HG03571 (cell line): Measurements from ENCODE around the gene XCR1.
A peak's percentile ranks its signal among the peaks of the same experiment; 100 is the strongest.
"Not testable (repeated sequence)": the region's sequence is repeated elsewhere in the genome, so short reads cannot be mapped to it uniquely, and the experiment has no call there.

Experiments
- ATAC-seq: cut with Tn5 transposase; IDR thresholded peaks from one replicate; pipeline ENCODE4 v1.9.1; 2021; ENCODE audit not compliant: unreplicated experiment

The XCR1 gene

DNA sequence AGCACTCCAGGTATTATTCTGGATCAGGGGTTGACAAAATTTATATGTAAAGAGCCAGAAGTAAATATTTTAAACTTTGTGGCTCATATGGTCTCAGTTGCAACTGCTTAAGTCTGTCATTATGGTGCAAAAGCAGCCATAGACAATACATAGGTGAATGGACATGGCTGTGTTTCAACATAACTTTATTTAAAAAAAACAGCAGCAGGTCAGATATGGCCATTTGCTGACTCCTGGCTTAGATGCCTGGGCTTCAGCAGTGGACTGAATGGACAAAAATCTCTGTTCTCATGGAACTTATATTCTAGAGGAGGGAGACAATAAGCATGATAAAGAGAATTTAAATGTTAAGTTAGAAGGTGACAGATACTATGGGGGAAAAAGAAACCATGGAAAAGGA, 20.0 kb downstream of the XCR1 start:
- ATAC-seq, result no peak

DNA sequence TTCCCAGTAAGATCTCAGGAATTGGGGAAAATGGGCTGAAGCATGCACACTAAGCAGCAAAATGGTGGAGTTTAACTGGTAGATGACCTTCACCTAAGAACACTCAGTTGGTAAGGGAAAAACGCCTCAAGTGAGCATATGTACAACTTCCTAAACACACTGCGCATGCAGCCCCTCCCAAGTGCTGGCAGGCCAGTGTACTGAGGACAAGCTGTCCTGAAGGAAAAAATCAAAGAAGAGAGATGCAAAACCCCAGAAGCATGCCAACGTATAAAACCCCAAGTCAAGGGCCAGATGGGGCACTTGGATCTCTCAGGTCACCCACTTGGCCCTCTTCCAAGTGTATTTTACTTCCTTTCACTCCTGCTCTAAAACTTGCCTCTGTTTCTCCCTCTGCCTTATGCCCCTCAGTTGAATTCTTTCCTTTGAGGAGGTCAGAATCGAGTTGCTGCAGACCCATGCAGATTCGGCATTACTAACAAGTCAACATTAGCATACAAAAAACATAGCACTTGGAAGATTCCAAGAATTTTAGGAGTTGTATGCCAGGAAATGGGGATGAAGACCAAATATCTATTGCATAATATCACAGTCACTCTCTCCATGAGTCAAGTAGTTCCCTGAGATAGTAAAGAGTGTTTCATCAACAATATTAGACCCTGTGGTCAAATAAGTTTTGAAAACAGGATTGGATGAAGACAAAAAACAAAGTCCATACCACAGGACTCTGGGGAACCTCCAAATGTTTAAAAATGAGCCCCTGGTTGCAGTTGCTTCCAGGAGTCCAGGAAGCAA, 20.8 kb downstream of the XCR1 start:
- no peak for ATAC-seq

DNA sequence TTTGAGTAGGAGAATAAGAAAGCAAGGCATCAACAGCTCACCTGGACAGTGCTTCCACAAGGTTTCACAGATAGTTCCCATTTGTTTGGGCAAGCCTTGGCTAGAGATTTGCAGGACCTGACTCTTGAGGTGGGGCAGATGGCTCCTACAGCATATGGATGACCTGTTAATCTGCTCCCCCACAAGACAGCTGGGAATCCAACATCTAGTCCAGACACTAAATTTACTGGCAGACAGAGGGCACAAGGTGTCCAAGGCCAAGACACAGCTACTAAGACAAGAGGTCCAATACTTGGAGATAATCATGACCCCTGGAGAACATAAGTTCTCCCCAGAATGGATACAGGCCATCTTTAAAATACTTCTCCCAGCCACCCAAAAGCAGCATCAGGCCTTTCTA, 23.6 kb downstream of the XCR1 start:
- not testable (repeated sequence) for ATAC-seq

DNA sequence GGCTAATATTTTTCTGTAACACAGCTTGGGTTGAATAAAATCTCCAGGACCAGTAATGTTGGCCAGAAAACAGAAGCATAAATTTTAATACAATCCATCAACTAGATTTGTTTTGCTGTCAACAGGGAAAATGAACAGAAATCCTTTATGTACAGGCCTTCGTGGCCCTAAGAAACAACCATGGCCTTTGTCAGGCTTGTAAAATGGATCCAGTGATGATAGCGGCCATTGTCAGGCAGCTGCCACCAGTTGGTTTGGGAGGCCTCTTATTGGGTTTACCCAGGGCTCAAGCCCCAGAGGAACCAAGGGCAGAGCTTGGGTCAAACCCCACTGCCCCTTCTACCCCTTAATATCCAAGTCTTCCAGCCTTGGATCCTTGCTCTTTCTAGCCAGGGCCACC, 26.1 kb downstream of the XCR1 start:
- ATAC-seq, result no peak

DNA sequence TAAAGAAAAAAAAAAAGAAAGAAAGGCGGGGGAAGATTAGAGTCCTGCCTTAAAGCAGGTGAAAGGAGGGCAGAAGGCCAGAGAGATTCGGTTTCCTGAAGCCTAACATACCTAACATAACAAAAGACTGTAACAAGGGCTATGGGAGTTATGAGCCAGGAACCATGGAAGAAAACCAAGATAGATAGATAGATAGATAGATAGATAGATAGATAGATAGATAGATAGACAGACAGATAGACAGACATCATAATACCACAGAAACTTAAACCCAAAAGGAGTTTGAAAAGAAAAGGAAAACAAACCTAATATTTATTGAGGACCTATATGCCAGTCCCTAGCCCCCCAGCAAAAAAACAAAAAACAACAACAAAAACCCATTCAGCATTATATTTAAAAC, 29.3 kb downstream of the XCR1 start:
- ATAC-seq, result no peak

DNA sequence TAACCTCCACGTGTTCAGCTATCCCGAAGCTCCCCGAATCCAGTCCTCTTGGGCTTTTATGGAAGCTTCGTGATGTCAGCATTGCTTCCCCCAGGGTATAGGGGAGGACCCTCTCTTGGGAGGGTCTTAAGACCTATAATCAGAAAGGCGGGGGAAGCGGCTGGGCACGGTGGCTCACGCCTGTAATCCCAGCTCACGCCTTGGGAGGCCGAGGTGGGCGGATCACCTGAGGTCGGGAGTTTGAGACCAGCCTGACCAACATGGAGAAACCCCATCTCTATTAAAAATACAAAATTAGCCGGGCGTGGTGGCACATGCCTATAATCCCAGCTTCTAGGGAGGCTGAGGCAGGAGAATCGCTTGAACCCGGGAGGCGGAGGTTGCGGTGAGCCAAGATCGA, 29.8 kb downstream of the XCR1 start:
- not testable (repeated sequence) for ATAC-seq

DNA sequence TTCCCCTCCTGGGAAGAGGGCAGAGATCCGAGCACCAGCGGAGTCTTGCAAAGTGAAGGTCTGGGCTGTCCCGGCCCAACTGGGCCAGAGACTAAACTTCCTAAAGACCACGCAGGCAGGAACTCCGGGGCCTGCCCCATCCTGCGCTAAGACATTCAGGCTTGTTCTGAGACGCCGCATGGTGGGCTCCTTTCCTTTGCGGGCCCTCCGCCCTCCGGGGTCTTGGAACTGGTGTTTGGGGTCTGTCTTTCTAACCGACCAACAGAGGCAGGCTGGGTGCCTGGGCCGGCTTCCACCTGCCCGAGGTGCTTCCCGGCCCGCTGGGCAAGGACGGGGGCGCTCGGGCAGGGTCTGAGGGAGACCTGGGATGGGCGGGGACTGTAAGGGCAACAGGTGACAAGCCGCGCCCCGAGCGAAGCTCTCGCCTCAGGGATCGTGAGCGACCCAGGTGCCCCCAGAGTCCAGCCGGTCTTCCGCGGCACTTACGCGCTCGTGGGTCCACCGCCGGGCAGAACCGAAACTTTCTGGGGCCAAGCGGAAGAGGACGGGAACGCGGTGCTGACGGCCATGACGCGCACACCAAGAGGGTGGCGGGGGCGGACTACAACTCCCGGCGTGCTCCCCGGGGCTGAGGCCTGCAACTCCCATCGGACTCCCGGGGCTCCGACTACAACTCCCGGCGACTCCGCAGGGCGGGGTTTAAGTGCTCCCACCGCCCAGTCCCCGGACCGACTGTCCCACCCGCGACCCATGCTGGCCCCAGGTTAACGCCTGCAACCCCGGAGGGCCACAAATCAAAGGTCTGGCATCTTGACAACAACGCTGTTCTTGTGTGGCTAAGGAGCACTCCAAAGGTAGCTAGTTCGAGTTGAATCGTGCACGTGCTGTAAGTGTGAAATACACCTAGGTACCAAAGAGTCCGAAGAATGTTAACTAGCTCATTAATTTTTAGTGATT, 31.8 kb downstream of the XCR1 start, which contains the start of gene FYCO1:
TSS of gene FYCO1 (minus strand) at position 589 of the 957 bp plus-strand sequence. CDS start 10,914 bp downstream, outside the sequence.
- peak; percentile 89 for ATAC-seq

DNA sequence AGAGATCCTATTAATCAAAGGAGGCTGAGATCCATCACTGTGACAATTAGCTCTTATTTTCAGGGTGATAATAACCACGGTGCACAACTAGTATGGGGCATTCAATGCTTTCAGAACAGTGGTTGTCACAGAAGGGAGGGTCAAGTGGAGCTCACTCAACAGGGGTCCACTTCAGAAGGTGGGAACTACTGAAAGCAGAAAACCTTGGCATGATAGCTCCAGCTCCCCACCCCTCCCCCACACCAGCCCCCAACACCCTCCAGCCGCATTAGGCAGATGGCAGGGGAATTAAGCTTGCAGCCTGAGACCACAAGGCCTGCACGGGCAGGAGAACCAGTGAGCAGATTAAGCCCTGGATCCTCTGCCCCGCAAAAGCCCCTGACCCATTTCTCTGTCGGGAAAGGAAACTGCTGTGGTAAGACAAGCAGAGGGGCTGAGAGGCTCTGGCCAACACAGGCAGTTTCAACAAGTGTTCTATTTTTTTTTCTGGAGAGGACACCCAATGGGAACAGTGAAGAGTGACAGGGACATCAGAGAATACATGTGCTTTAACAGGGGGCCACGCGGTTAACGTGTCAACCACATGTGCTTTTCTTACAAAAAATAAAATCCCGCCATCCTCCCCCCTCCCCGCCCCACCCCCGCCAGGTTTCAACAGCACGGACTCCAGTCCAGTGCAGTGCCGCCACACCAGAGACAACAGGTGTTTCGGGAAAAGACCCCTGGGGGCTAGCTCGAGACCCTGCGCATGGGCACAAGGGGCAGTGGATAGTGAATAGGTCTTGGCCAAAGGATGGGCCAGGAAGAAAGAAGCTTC, 32.7 kb downstream of the XCR1 start:
- peak; percentile 23 for ATAC-seq

DNA sequence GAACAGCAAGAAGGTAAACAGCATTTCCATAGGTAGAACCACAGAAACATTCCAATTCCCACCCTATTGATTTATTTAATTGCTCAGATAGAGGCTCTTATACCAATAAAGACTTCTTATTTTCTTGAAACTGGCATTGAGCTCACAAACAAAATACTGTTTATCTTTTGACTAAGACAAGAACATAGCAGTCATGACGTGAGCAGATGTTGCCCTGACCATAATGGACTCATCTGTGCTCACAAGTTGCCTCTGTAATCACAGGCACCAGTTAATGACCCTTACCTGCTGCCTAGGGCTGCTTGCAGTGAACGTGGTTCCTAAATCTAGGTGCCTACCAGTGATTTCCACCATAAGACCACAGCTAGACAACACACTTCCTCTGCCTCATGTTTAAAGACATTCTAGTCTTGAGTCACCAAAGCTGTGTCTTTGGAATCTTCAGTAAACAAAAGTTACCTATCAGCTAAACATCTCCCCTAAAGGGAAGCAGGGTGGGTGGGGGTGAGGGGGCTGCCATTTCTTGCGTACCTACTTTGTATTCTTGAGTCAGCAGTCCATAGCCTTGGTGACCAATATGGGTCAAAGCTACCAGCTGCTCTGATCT, 33.8 kb downstream of the XCR1 start:
- no peak for ATAC-seq

DNA sequence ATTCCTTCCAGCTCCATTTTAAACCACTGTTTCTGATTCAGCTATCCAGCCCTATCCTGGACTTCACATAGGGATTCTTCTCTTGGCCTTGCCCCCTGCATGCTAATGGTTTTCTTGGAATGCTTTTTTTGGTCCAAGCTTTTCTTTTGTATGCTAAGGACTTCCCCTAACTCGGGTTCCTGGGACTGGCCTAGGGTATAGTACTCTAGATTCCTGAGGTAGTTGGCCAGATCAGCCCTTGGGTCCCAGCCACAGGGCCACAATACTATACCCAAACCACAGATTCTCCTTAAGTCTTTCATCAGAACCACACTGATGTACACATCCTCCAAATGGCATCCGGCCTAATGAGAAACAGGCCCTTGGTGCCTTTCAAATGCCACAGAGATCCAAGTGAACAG, 34.5 kb downstream of the XCR1 start:
- no peak for ATAC-seq

DNA sequence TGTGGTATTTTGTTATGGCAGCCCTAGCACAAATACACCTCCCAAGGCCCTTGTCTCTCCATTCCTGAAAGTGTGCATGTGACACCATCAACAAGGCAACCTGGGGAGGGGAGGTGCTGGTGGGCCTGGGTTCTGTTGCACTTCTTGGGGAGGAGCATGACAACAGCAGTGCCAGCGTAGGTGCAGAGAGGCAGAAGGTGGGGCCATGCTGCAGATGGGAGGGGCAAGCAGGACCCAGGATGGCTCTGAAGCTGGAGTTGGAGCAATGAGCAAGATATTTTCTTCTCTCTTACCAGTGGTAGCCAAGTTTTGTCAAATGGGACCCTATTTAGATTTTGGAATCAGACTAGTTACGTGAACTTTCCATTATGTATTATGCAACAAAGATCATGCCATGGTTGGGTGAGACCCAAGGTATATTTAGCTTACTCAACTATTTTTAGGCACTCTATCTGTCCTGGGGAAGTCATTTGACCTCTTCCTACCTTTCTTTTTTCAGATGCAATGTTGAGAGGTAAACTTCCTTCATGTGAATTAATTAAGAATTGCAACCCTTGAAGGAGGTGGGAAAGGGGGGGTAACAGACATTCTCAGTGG, 35.1 kb downstream of the XCR1 start:
- ATAC-seq, result no peak

DNA sequence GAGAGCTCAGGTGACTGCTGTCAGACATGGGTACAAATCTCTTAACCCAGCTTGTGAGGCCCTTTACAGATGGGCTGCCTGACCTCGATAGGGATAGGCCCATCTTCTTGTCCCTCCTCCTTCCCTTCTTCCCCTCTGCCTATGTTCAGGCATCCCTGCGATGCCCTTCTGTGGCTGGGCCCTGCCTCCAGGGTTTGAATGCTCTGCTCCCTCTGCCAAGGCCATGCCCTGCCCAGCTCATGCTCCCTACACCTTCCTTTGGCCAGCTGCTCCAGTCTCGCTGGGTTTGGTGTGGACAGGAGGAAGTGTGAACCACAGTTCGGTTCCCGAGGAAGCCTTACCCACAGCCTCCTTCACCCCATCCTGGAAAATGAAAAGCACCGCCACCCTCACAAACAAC, 35.9 kb downstream of the XCR1 start:
- no peak for ATAC-seq

DNA sequence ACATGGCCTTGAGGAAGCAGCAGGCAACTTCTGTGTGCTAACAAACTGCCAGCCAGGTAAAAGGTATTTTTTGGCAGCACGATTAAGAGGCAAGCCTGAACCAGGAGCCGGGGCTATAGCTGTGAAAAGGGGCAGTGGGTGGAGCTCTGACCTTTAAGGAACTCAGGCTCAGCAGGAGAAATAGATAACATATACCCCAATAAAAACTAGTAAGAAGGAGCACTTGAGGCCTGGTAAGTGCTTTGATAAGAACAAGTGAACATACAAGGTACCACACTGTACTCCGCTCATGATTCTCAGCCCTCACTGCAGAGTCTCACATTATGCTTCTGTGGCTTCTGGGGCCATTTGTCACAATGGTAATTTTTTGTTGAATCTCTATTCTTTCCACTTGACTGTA, 37.1 kb downstream of the XCR1 start:
- ATAC-seq, result no peak

DNA sequence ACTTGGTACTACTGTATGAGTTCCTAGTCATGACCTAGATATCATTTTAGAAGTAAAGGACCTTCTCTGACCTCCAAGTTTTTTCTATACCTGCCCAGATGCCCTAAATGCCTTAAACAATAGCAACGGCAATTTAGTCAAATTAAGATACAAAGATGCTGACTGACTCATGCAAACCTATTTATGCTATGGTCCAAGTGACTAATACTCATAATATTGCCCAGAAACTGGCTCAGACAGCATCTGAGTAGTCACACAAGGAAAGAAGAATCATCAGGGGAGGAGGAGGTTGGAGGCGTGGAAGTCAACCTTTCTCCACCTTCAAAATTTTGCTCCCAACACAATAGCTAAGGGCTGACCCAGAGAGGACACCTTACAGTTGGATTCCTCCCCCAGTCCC, 38.5 kb downstream of the XCR1 start:
- no peak for ATAC-seq

DNA sequence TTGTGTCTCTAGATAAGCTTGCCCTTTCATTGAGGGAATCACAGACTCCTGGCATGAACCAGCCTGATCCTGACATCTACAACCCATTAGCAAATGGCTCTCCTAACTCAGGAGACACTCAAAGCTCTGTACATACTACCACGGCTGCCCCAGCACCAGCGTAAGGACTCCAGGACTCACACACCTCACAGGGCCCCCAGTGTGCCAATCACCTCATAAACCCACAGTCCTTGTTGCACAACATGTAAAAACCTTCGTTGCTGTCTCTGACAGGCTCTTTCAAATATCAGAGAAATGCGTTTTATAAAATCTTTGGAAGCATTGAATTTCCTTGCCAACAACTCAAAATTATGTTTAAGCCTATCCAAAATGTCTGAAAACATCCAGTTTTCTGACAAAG, 38.9 kb downstream of the XCR1 start:
- no peak for ATAC-seq

DNA sequence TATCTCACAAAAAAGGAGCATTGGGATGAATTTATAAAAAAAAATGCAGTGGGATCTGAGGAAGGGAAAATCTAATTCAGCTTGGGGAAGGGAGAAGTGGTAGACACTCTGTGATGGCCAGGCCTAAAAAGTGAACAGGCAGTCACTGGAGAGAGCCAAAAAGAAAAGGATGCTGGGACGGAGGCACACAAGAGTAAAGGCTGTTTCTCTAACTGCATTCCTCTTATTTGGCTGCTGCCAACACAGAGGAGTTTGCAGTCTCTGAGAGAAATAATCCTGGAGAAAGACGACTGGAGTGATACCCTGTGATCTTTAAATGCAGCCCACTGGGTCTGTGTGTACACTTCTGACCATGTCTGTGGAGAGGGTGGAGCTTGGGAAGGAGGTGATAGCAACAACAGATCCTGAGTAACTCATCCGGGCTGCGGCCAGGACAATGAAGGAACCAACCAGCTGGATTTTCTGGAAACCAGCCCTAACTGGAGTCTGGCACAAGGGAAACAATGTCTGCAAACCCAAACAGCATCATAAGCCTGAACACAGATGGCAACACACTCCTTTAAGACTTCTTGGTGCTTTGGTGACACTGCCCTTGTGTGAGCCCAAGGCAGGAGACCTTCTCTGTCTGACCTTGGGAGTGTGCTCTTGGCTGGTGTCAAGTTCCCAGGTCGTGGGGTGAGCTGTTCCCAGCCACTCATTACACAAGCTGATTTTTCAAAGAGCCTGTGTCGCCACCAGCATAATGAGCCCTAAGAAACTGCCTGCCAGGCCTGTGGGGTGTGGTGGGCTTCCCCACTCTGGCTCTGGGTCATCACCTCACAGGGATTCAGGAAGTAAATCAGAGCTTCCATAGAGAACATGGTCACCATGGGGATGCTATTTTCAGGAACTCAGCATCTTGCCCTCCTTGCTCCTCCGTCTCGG, 39.7 kb downstream of the XCR1 start:
- no peak for ATAC-seq

DNA sequence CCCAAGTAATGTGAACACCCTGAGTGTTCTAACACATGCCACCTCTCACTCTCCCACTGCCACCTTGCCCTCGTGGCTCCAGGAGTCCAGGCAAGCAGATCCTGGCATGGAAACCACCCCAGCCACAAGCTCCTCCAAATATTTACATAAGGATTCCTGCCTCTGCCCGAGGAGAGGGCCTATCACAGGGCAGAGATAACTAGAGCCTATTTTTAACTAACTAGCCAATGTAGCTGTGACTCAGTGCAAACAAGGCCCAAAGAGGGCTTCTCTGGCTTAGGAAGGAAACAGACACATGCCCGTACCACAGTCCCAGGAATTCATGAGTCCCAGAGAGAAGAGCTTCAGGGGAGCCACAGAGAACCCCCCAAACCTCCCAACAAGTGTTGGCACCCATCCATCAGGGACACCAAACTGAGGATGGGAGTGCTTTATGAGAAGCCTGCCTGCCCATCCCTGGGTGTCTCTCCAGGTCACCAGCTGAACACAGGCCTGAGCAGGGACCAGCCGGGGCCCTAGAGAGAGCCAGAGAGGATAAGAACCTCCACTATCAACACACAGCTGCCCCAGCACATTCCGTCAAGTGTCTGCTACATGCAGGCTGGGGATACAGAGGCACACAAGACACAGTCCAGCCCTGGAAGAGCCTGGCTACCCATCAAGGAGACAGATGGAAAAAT, 40.8 kb downstream of the XCR1 start:
- no peak for ATAC-seq

DNA sequence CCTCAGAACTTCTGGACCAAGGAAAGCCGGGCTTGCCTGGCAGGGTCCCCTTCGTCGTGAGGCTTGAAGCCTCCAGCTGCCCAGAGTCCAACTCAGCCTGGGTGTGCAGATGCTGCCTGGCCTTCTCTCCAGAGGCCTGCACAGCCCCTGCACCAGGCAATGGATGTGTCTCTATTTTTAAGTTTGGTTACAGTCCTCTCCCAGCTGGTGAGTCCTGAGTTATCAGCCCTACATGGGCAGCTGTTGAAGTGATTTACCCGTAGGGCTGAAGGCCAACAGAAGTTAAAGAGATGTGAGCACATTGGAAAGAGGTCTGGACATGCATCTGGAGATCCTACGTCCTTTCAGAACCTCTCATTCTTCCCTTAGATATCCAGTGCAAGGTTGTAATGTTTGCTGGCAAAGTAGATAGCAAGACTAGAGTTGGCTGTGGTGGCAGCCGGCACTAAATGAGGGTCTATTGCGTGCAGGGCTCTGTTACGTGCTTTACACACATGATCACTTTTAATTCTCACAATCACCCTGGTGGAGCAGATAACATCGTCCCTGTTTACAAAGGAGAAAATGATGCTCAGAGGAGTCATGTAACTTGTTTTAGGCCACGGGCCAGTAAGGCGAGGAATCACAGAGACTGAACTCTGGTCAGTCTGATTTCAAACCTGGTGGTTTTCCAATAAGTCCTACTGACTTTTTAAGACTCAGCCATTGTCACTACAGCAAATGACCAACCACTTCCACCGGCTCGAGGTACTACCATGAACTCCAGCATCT, 41.6 kb downstream of the XCR1 start:
- ATAC-seq, result no peak
